ENCODE results near the gene CTIF. TPM values are rescaled to one million over a fixed set of nuclear protein-coding genes. Genes with fewer than 3 reads are reported as not detected.

The CTIF gene
- total RNA-seq, 3 donors from 2014 or later = 13.2 to 50.3 (median 19.6) TPM

GRCh38 chr18:48639772-48640432 lies 101.1 kb downstream of the CTIF start:
- Histone ChIP-seq H3K4me3 (no peak overlapping the region), H3K4me1 (ENCODE audit: low read depth) (no peaks in the 10 kb centered on the region), H3K9me3 (no peaks in the 10 kb centered on the region), H3K36me3 (ENCODE audit: low read depth) (no peaks in the 10 kb centered on the region)
- no peak for TF ChIP-seq CTCF (IDR thresholded peaks at IDR 0.05)
- DNase-seq (no peak), ATAC-seq (no peak)
- intact Hi-C loops (cut with DNase I, micrococcal nuclease) = no loop called here

GRCh38 chr18:48640566-48641270 lies 101.9 kb downstream of the CTIF start:
- no peak for TF ChIP-seq CTCF (IDR thresholded peaks at IDR 0.05)
- H3K4me3 ChIP-seq = no peak overlapping the region
- H3K9me3 ChIP-seq = no peaks in the 10 kb centered on the region
- DNase-seq (no peak), ATAC-seq (no peak)
- intact Hi-C loops (cut with DNase I, micrococcal nuclease) = no loop called here
- H3K36me3 ChIP-seq (ENCODE audit: low read depth) = no peaks in the 10 kb centered on the region
- H3K4me1 ChIP-seq (ENCODE audit: low read depth) = no peaks in the 10 kb centered on the region

DNA sequence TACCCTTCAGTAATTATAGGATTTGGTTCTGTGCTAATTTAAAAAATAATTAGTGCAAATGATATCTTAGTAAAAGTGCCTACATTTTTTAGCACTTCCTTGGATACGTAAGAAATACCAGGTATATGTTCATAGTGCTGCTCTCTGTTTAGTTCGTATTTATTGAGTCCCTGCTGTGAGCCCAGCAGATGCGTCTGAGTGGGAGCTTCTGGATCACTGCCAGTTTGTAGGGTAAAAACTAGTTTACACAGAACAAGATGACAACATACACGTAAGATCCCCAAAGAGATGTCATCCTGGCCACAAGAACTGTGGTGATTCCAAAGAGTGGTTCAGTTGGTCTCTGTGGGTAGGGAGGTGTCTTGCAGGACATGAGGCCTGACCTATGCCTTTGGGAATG lies 103.2 kb downstream of the CTIF start:
- Histone ChIP-seq H3K4me1 (ENCODE audit: low read depth) (no peaks in the 10 kb centered on the region), H3K9me3 (no peaks in the 10 kb centered on the region), H3K4me3 (no peak overlapping the region), H3K36me3 (ENCODE audit: low read depth) (no peaks in the 10 kb centered on the region)
- no peak for TF ChIP-seq CTCF (IDR thresholded peaks at IDR 0.05)
- ATAC-seq (no peak), DNase-seq (no peak)
- intact Hi-C loops (cut with DNase I, micrococcal nuclease) = no loop called here

- H3K36me3 ChIP-seq (ENCODE audit: low read depth) = no peaks in the 10 kb centered on the region
- ATAC-seq (no peak), DNase-seq (no peak)
- H3K4me1 ChIP-seq (ENCODE audit: low read depth) = no peaks in the 10 kb centered on the region
- TF ChIP-seq CTCF (IDR thresholded peaks at IDR 0.05) = no peak
- H3K9me3 ChIP-seq = no peaks in the 10 kb centered on the region
- no peak overlapping the region for H3K4me3 ChIP-seq
- intact Hi-C loops (cut with DNase I, micrococcal nuclease) = no loop called here
Observed at GRCh38 chr18:48642503-48642902, 103.7 kb downstream of the CTIF start.

DNA sequence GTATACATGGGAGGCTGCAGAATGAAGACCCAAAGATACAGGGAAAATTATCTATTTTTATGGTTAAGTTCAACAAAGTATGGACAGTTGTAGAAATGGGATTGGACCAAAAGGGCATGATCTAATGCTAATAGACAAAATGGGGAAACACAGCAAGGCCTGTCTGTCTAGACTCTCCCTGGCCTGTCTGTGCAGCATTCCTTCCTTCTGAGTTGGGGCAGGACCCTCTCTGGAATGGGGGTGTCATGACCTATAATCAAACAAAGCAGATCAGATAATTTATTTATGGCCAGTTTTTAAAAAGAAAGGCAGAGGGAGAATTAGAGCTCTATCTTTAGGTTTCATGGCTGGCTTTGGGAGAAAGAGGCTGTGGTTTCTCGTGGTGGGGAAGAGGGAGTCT lies 104.4 kb downstream of the CTIF start:
- ATAC-seq (no peak), DNase-seq (no peak)
- TF ChIP-seq CTCF (IDR thresholded peaks at IDR 0.05) = no peak
- intact Hi-C loops (cut with DNase I, micrococcal nuclease) = no loop called here
- Histone ChIP-seq H3K4me3 (no peak overlapping the region), H3K4me1 (ENCODE audit: low read depth) (no peaks in the 10 kb centered on the region), H3K36me3 (ENCODE audit: low read depth) (no peaks in the 10 kb centered on the region), H3K9me3 (no peaks in the 10 kb centered on the region)

Data from mucosa of descending colon (tissue), 3 donors.